Measurements from ENCODE around the gene MRPL57.

DNA sequence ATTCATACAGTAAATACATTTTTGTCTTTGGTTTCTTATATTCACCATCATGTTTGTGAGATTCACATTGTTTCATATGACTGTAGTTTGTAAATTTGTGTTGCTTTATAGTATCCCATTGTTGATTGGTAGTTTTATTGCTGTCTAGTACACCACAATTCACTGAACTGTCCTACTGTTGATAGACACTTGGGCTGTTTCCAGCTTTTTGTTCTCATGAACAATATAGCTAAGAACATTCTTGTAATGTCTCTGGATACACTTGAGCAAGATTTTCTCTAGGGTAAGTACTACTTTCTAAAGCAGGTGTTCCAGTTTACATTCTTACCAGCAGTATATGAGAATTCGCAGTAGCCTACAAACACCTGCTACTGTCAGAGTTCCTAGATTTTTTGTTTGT, 37.9 kb upstream of the MRPL57 start:
- TF ChIP-seq, protein P1, sequence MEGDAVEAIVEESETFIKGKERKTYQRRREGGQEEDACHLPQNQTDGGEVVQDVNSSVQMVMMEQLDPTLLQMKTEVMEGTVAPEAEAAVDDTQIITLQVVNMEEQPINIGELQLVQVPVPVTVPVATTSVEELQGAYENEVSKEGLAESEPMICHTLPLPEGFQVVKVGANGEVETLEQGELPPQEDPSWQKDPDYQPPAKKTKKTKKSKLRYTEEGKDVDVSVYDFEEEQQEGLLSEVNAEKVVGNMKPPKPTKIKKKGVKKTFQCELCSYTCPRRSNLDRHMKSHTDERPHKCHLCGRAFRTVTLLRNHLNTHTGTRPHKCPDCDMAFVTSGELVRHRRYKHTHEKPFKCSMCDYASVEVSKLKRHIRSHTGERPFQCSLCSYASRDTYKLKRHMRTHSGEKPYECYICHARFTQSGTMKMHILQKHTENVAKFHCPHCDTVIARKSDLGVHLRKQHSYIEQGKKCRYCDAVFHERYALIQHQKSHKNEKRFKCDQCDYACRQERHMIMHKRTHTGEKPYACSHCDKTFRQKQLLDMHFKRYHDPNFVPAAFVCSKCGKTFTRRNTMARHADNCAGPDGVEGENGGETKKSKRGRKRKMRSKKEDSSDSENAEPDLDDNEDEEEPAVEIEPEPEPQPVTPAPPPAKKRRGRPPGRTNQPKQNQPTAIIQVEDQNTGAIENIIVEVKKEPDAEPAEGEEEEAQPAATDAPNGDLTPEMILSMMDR (IDR thresholded peaks at IDR 0.05): no peak
- TF ChIP-seq POLR2A (IDR thresholded peaks at IDR 0.05): no peak
